ENCODE measurements around the gene ARFRP1. TPM values are rescaled to one million over a fixed set of nuclear protein-coding genes. Genes with fewer than 3 reads are reported as not detected.

The ARFRP1 gene
- total and polyA plus RNA-seq, 2 of the 13 experiments (the other 11 are each of a cell fraction or from before 2014, with no cell fraction given) = 32.0 to 51.1 TPM

DNA sequence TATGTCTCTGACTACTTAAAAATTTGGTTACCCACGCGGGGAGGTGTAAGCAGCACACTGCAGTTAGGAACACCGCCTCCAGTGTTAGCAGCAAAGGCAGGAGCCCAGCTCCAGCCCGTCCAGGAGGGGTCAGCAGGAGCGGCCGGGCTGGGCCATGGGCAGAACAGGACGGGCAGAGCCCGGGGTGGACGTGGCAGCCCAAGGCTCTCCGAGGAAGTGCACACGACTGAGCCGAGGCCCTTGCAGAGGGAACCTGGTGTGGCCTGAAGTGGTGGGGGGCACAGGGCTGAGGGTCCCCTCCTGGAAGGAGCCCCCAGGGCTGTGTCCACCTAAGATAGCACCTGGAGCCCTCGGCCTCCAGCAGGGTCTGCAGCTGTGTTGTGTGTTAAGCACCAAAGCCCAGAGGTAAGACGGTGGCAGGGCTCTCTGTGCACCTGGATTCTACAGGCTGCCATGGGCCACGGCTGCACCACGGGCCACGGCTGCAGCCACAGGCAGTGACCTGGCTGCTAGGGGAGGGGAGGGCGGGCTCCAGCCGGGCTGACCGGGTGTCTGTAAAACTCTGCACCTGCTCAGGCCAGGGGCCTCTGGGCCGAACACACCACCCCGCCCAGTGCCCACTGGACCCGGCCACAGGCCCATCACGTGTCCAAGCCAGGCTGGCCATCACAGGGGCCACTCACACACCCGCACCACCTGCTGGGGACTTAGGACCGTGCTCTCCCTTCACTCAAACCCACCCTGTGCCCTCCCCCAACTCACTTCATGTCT, 38.4 kb upstream of the ARFRP1 start (continued):
- TF ChIP-seq, protein P1, sequence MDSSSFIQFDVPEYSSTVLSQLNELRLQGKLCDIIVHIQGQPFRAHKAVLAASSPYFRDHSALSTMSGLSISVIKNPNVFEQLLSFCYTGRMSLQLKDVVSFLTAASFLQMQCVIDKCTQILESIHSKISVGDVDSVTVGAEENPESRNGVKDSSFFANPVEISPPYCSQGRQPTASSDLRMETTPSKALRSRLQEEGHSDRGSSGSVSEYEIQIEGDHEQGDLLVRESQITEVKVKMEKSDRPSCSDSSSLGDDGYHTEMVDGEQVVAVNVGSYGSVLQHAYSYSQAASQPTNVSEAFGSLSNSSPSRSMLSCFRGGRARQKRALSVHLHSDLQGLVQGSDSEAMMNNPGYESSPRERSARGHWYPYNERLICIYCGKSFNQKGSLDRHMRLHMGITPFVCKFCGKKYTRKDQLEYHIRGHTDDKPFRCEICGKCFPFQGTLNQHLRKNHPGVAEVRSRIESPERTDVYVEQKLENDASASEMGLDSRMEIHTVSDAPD (CRISPR knock-in tag; IDR thresholded peaks at IDR 0.05) = no peak
- TF ChIP-seq, protein P2, sequence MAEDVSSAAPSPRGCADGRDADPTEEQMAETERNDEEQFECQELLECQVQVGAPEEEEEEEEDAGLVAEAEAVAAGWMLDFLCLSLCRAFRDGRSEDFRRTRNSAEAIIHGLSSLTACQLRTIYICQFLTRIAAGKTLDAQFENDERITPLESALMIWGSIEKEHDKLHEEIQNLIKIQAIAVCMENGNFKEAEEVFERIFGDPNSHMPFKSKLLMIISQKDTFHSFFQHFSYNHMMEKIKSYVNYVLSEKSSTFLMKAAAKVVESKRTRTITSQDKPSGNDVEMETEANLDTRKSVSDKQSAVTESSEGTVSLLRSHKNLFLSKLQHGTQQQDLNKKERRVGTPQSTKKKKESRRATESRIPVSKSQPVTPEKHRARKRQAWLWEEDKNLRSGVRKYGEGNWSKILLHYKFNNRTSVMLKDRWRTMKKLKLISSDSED (CRISPR knock-in tag; IDR thresholded peaks at IDR 0.05) = no peak
- TF ChIP-seq, protein P3, sequence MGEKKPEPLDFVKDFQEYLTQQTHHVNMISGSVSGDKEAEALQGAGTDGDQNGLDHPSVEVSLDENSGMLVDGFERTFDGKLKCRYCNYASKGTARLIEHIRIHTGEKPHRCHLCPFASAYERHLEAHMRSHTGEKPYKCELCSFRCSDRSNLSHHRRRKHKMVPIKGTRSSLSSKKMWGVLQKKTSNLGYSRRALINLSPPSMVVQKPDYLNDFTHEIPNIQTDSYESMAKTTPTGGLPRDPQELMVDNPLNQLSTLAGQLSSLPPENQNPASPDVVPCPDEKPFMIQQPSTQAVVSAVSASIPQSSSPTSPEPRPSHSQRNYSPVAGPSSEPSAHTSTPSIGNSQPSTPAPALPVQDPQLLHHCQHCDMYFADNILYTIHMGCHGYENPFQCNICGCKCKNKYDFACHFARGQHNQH (CRISPR knock-in tag; IDR thresholded peaks at IDR 0.05) = 0 out of 2 replicates have a peak, but pooled peaks have one; percentile 9
- TF ChIP-seq NFKB2 (CRISPR knock-in tag; IDR thresholded peaks at IDR 0.05; ENCODE audit: borderline replicate concordance) = no peak
- TF ChIP-seq ZFY (CRISPR knock-in tag; IDR thresholded peaks at IDR 0.05) = no peak
- TF ChIP-seq HOXA7 (CRISPR knock-in tag; IDR thresholded peaks at IDR 0.05) = no peak
- no peak for TF ChIP-seq MLLT10 (CRISPR knock-in tag; IDR thresholded peaks at IDR 0.05)
- no peak for TF ChIP-seq ZFAT (CRISPR knock-in tag; conservative IDR thresholded peaks at IDR 0.05)
- no peak for TF ChIP-seq ZKSCAN8 (CRISPR knock-in tag; IDR thresholded peaks at IDR 0.05; ENCODE audit: borderline replicate concordance)
- no peak for TF ChIP-seq RFXANK (CRISPR knock-in tag; IDR thresholded peaks at IDR 0.05)
- TF ChIP-seq ZNF326 (CRISPR knock-in tag; IDR thresholded peaks at IDR 0.05; ENCODE audit: borderline replicate concordance) = no peak
- no peak for TF ChIP-seq ZNF547 (CRISPR knock-in tag; IDR thresholded peaks at IDR 0.05)
- TF ChIP-seq ZNF569 (CRISPR knock-in tag; IDR thresholded peaks at IDR 0.05; ENCODE audit: borderline replicate concordance) = no peak
- TF ChIP-seq FLYWCH1 (CRISPR knock-in tag; IDR thresholded peaks at IDR 0.05) = no peak
- no peak for TF ChIP-seq TBX3 (IDR thresholded peaks at IDR 0.05; ENCODE audit: borderline replicate concordance)
- no peak for TF ChIP-seq ZNF777 (CRISPR knock-in tag; IDR thresholded peaks at IDR 0.05)
- TF ChIP-seq NCOR1 (IDR thresholded peaks at IDR 0.05; ENCODE audit: borderline replicate concordance, low read length) = 0 out of 2 replicates have a peak, but pooled peaks have one; percentile 17
- TF ChIP-seq SAFB2 (CRISPR knock-in tag; IDR thresholded peaks at IDR 0.05; ENCODE audit: borderline replicate concordance, low read depth) = no peak
- TF ChIP-seq RFXAP (CRISPR knock-in tag; IDR thresholded peaks at IDR 0.05; ENCODE audit: borderline replicate concordance) = no peak
- no peak for TF ChIP-seq CBX5 (CRISPR knock-in tag; IDR thresholded peaks at IDR 0.05; ENCODE audit: borderline replicate concordance)
- no peak for TF ChIP-seq ZNF331 (CRISPR knock-in tag; IDR thresholded peaks at IDR 0.05)
- TF ChIP-seq ATF1 (CRISPR knock-in tag; IDR thresholded peaks at IDR 0.05) = no peak
- TF ChIP-seq, protein P4, sequence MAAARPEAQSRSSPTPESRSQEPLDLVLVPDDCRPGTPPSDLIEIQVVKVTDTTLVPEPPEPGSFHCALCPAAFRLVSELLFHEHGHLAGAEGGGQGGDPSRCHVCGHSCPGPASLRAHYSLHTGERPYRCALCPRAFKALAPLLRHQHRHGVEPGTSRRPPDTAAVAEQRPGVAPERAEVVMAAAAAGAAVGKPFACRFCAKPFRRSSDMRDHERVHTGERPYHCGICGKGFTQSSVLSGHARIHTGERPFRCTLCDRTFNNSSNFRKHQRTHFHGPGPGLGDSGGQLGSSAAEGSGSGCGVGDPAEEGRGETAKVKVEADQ (CRISPR knock-in tag; IDR thresholded peaks at IDR 0.05; ENCODE audit: borderline replicate concordance) = no peak
- TF ChIP-seq JARID2 (CRISPR knock-in tag; IDR thresholded peaks at IDR 0.05; ENCODE audit: insufficient replicate concordance) = no peak
- no peak; the same call in 1 of the 2 replicates for TF ChIP-seq GABPB1 (CRISPR knock-in tag; IDR thresholded peaks at IDR 0.05)
- TF ChIP-seq NR2F6 (IDR thresholded peaks at IDR 0.05) = no peak
- TF ChIP-seq NR2F6 (CRISPR knock-in tag; IDR thresholded peaks at IDR 0.05) = no peak
- TF ChIP-seq ZNF772 (CRISPR knock-in tag; IDR thresholded peaks at IDR 0.05) = no peak
- no peak for TF ChIP-seq ZNF703 (CRISPR knock-in tag; IDR thresholded peaks at IDR 0.05; ENCODE audit: borderline replicate concordance)
